Head of caudate nucleus (tissue), 42 donors: ENCODE data around the gene MST1R.

Source experiments
- DNase-seq, 42 donors: peaks; one replicate each; pipeline versions ENCODE4 v3.0.0 to v3.0.0-alpha.2; 2020 to 2021; ENCODE audit warnings: mixed read lengths in 7 of 42
- intact Hi-C: fragments of 100-400 bp; cut with DNase I; formaldehyde crosslinking; loops from one replicate; pipeline ENCODE4 v1.15.0; 2022

MST1R gene

GRCh38 chr3:49855662-49856061, 48.0 kb downstream of the MST1R start:
- DNase-seq = no peak
- intact Hi-C loops = no loop called here

- DNase-seq = no peak
Observed at GRCh38 chr3:49845694-49846093, 58.0 kb downstream of the MST1R start.

DNA sequence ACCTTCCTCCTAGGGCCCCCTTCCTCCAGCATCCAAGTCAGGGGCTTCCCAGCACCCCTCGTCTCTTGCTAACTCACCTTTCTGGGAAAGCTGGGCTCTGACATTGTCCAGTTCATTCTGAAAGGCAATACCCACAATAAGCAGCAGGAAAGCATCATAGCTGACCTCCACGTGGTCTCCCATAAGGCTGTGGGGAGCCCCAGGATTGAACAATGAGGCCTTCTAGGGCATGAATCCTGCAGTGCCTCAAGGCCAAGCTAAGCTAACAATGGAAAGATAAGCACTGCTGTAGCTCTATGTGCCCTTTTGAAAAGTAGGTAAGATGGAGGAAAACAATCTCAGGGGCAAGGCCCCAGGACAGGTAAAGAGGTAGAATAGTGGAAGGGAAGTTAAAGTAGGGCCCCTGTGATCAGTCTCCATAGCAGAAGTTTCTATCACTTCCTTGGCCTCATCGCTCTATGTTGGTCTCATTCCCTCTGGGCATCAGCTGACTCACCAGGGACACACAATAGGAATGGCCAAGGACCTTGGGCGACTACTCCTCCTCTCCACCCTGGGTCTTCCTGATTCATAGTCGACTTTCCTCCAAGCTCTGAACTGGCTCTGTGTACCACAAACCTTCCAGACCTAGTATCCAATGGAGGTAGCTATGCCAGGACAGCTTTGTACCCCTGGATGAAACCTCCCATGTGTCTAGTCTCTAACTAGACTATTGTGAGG, 59.0 kb downstream of the MST1R start:
- intact Hi-C loops = no loop called here
- DNase-seq = no peak

More at GRCh38 chr3:49845694-49846093, 58.0 kb downstream of the MST1R start:
- intact Hi-C loops = no loop called here

GRCh38 chr3:49842843-49843517, 60.7 kb downstream of the MST1R start:
- intact Hi-C loops = no loop called here
- peak in 3 of 42 donors; percentile 13 to 52 (median 23) for DNase-seq

GRCh38 chr3:49841806-49842205, 61.9 kb downstream of the MST1R start:
- peak; percentile 20 to 95 (median 79) for DNase-seq
- intact Hi-C loops = no loop called here

GRCh38 chr3:49841126-49841696, 62.5 kb downstream of the MST1R start:
- intact Hi-C loops = no loop called here
- peak in 6 of 42 donors; percentile 12 to 40 (median 28) for DNase-seq

DNA sequence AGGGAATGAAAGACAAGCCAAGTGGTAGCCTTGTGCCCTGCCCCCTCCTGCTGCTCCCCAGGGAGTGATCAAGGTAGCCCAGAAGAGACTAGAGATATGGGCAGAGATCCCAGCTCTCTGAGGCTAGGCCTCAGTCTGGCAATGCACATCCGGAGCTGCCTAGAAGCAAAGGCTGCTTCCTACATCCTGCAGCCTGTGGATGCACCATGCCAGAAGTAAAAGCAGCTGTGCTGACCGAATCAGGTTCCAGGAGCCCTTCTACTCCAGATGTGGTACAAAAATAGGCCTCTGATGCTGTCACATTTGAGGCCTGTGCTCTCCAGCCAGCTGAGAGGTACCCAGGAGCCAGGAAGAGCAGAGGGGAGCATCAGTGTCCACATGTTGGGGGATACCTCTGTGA, 63.3 kb downstream of the MST1R start:
- DNase-seq = no peak
- intact Hi-C loops = no loop called here

- intact Hi-C loops = loop anchor here (5.0 kb wide), 1 partner anchor 37 kb away; the partner anchor contains the start of gene INKA1
- peak; percentile 74 to 94 (median 86) for DNase-seq
Observed at GRCh38 chr3:49839193-49839809, 64.4 kb downstream of the MST1R start.
